Astrocyte of the hippocampus (primary cell): ENCODE data around the gene UNC13B.
A peak's percentile ranks its signal among the peaks of the same experiment; 100 is the strongest.

ENCODE experiments used
- DNase-seq: peaks from one replicate; pipeline ENCODE4 v3.0.0; 2011; ENCODE audit warnings: low read depth, low spot score

UNC13B gene

DNA sequence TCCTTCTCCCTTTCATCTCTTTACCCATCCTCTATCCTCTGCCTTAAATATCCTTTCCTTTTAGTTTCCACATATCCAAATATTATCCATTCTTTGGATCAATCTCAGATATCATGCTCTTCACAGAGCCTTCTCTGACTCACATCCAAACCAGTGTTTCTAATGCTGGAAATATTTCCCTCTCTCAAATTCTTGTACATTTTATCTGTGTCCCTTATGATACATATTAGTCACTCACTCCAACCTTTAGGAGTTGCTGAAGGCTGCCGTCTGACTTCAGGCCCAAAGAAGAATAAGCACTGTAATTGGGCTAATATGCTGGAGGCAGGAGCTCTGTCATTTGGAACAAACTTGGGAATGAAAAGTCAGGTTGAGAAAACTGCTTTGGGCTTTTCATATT is 171.7 kb downstream of the UNC13B start:
- peak; percentile 31 for DNase-seq

DNA sequence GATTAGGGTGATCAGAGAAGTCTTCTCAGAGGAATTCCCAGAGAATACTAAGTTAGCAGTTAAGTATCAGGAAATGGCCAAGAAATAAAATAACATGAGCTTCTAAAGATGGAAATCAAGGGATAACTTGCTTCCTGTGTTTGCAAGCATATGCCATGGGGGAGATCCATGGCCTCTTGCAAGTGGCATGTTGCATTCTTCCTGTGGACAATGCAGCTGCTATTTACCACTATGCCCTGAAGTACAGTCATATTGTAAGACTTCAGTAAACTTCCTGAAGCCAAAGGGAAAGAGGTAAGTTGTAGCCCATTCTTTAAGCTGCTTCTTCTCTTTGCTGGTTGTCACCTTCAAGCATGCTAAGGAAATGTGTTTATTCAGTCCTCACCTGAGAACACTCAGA is 173.4 kb downstream of the UNC13B start:
- no peak for DNase-seq

- DNase-seq: no peak
These were observed 176.3 kb downstream of the UNC13B start for GRCh38 chr9:35338086-35338485.

GRCh38 chr9:35338561-35339274 is 176.9 kb downstream of the UNC13B start:
- no peak for DNase-seq

DNA sequence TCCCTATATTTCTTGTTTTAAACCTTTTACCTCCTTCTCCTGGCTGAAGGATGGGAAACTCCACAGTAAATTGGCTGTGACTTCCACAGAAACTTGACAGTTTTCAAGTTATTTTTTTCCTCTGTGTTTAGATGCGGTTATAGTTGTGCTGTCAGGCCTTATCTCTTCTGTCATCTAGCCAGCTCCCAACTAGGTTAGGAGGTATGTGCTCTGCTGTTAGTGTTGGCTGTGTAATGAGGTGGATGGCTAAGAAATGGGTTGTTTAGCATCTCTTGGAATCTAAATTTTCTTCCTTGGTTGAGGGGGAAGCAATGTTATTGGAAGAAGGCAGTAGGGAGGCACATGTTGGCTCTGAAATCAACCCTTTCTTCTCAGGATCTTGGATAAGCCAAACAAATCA is 178.2 kb downstream of the UNC13B start:
- peak; percentile 91 for DNase-seq

DNA sequence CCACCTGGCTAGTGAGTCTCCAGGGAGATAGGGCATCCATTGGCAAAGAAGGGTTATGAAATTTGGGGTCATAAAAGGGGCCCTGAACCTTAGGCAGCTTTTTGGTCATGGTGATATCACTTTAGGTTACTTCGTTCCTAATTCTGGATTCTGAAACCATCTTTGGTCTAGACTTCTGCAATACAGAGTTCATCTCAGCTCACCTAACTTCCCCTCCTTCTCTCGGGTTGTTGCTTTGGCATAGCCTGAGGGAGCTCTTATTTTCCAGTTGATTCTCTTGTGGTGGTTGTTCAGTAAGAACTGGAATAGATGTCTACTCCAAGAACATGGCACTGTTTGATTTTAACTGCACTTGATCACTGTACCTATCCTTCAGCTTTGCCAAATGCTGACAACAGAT is 179.2 kb downstream of the UNC13B start:
- DNase-seq: no peak

DNA sequence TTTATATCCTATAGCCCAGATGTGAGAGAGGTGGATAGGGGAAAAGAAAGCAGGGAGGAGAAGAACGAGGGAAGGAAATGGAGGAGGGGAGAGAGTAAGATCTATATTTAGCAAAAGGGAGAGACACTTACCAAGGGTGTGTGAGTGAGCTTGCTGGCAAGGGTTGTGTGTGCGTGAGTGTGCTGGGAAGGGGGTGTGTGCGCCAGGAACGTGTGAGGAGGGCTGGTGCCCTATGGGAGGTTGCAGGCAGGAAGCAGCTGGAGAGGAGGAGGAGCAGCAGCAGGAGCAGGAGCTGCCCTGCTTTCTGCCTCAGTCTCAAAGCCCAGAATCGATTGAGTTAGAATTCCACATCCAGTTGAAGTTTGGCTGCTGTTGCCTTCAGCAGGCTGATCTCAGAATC is 179.8 kb downstream of the UNC13B start:
- DNase-seq: peak; percentile 16

DNA sequence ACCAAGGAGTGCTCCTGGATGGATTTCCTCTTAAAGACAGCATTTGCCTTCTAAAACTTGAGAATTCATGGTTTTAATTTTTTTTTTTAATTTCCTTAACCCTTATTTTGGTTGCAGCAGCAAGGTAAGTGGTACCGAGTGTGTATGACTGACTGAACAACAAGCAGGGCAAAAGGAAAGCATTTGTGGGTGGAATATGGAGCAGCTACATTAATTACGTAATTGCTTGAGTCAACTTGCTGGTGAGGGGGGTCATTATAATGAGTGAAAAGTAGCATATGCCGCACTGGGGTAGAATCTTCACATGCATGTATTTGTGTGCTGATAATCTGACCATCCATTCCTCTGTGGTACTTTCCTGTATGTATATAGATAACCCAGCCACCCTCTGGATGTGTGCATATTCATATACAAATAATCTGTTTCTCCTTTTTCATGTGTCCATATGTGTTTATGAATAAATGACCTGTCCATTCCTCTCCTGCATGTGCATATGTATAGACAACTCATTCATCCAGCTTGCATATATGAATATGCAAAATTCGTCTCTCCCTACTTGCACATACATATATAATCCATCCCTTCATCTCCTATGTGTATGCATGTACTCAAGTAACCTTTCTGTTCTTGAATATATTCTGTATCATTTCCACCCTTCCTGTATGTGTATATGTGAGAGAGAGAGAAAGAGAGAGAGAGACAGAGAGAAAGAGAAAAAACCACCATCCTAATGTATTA is 180.6 kb downstream of the UNC13B start:
- no peak for DNase-seq

DNA sequence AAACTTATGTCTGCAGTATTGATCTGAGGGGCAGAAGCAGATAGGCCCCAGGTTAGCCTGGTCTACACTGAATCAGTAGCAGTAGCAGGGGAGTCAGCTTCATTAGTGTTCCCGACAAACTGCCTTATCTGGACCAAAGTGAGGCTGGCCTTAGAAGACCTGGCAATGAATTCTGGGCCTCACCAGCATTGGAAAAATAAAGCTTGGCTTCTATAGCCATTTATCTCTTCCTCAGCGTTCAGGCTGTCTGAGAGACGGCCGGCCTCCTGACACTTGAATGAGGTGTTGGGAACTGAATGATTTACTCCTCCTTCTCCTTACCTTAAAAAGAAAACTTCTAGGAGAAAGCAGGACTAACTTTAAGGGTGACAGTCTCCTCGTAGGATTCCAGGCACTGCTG is 186.3 kb downstream of the UNC13B start:
- no peak for DNase-seq

- DNase-seq: no peak
These were observed 187.6 kb downstream of the UNC13B start for GRCh38 chr9:35349287-35349990.

DNA sequence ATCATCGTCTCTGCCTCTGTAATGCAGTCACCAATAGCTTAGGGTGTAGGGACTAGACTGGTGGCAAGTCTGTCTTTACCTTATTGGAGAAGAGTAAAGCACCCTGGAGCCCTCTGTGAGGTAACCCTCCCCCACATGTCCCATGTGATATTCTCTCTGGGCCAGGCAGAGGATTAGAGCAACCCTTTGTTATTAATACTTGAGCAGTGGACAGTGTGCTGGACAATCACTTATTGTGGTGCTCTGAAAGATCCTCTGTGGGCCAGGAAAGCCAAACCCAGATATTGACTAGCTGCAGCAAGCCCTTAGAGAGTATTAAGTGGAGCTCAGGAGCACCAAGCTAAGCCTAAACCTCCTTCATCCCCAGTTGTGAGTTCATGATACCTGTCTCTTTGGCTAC is 188.4 kb downstream of the UNC13B start:
- DNase-seq: peak; percentile 31

DNA sequence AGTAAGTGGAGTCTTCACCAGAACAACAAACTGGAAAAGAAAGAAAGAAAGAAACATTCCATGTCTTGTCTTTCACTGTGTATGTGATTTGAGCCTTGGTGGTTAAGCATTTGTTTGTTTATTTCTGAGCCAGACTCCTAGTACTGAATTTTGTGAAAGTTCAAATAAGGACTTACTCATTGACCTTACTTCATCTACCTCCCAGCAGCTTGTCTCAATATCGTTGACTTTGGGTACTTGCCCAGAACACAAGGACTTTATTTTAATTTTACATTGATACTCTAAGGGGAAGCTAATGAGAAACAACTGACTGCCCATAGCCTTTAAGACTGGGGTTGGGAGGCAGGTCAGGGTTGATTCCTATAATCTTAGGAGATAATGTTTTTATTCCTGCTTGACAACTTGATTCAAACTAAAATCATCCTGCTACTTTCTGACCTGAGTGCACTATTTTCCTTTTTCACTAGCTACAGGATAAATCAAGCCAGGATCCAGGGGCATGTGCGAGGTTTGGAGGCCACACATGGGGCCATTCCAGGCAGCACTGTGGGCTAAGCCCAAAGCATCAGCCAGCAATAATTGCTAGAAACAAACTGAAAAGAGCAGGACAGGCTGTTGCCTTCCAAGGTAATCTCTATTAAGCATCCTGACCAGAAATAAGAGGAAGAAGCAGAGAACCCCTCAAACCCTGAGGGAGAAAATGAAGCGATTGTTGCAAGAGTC is 189.2 kb downstream of the UNC13B start:
- DNase-seq: peak; percentile 78

GRCh38 chr9:35353731-35354365 is 192.0 kb downstream of the UNC13B start:
- no peak for DNase-seq

DNA sequence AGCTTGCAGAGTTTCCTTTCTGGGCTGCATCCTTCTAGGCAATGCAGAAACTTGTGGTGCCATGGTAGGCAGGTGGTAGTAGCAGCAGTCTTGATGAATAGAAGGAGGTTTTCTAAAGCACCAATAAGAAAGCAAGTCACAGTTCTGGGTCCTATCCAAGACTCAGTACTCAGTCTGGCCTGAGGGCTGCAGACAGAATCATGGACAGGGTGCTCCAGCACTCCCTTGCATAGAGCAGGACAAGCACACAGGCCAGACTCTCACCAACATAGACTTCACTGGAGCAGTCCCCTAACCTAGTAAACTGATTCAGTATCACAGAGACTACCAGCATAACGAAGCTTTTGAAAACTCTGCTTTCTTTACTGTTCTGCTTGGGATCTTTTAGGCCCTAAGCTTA is 194.1 kb downstream of the UNC13B start:
- DNase-seq: no peak

DNA sequence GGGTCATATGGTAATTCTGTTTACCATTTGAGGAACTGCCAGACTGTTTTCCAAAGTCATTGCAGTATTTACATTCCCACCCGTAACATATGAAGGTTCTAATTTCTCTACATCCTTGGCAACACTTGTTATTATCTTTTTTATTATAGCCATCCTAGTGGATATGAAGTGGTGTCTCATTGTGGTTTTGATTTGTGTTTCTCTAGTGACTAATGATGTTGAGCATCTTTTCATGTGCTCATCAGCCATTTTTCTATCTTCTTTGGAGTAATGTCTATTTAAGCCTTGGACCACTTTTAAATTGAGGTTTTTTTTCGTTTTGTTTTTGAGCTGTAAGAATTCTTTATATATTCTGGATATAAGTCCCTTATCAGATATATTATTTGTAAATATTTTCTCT is 195.3 kb downstream of the UNC13B start:
- no peak for DNase-seq

GRCh38 chr9:35357826-35358225 is 196.0 kb downstream of the UNC13B start:
- DNase-seq: no peak

GRCh38 chr9:35364817-35365585 is 203.2 kb downstream of the UNC13B start:
- no peak for DNase-seq

GRCh38 chr9:35366627-35367026 is 204.8 kb downstream of the UNC13B start:
- no peak for DNase-seq

- DNase-seq: peak; percentile 92
These were observed 205.6 kb downstream of the UNC13B start for GRCh38 chr9:35367451-35367850.

DNA sequence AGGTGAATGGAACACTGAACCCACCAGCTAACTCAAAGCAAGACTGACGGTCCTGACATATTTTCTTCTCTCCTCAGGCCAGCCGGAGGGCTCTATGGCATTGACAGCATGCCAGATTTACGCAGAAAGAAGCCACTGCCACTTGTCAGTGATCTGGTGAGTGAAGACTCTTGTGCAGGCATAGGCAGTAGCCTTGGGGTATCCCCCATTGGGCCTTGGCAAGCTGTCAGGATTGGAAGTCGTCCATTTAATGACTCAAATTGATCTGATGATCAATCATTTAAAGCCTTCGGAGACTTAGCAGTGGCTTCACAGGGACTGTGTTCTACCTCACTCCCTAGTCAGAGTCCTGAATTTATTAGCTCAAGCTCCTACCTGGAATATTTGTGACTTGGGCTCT is 208.4 kb downstream of the UNC13B start:
- DNase-seq: no peak

- DNase-seq: peak; percentile 25
These were observed 212.6 kb downstream of the UNC13B start for GRCh38 chr9:35374436-35374835.
